CD4-positive, alpha-beta T cell (primary cell): ENCODE measurements around the gene PDE6C. TPM values are rescaled to one million over a fixed set of nuclear protein-coding genes. Genes with fewer than 3 reads are reported as not detected.

Experiments
- ATAC-seq: fragments of 200-7000 bp; cut with Tn5 transposase; one replicate; pipeline ENCODE4 v1.10.0; 2022; ENCODE audit warnings: mild to moderate bottlenecking; ENCODE audit not compliant: poor library complexity
- CTCF ChIA-PET: fragments of 350-600 bp; sonication (Branson Sonifier 250); formaldehyde crosslinking; loops from one replicate; lab custom pipeline; 2021; ENCODE audit warnings: antibody characterized with exemption, inconsistent platforms; lab: Charles Lee
- POLR2A ChIA-PET: fragments of 350-600 bp; sonication (Branson Sonifier 250); formaldehyde crosslinking; loops from one replicate; lab custom pipeline; 2021; ENCODE audit warnings: antibody characterized with exemption, inconsistent platforms; lab: Charles Lee
- DNase-seq, 14 experiments: peaks; one replicate each; pipeline ENCODE4 v3.0.0-alpha.2; 2013 to 2020; ENCODE audit warnings: mixed read lengths in 2 of 14
- H3K27ac ChIP-seq, 2 donors: one replicate each; pipeline versions ENCODE4 v1.5.1 to v1.7.0; 2013; ENCODE audit warnings: low read length in 2 of 2, low read depth in 1 of 2, mild to moderate bottlenecking in 1 of 2
- H3K27me3 ChIP-seq, 2 experiments: 1 replicate in 1 of 2; 2 replicates in 1 of 2; pipeline versions ENCODE4 v1.6.1 to v1.7.0; 2013; ENCODE audit warnings: low read length in 2 of 2, control low read depth in 1 of 2, mild to moderate bottlenecking in 1 of 2, moderate library complexity in 1 of 2; ENCODE audit not compliant: insufficient read depth in 2 of 2, control insufficient read depth in 1 of 2
- H3K36me3 ChIP-seq: one replicate; pipeline ENCODE4 v1.6.1; 2013; ENCODE audit warnings: low read length, control low read depth; ENCODE audit not compliant: insufficient read depth
- H3K4me1 ChIP-seq: one replicate; pipeline ENCODE4 v1.6.1; 2013; ENCODE audit warnings: low read length, control low read depth; ENCODE audit not compliant: insufficient read depth
- H3K4me3 ChIP-seq: one replicate; pipeline ENCODE4 v1.5.1; 2013; ENCODE audit warnings: mild to moderate bottlenecking, low read length, moderate library complexity
- H3K9me3 ChIP-seq, 2 experiments: 1 replicate in 1 of 2; 2 replicates in 1 of 2; pipeline versions ENCODE4 v1.6.1 to v1.7.0; 2013; ENCODE audit warnings: low read length in 2 of 2, mild to moderate bottlenecking in 2 of 2, control low read depth in 1 of 2, moderate library complexity in 1 of 2; ENCODE audit not compliant: control insufficient read depth in 1 of 2, insufficient read depth in 1 of 2
- H3K27ac Mint-ChIP-seq: one replicate; pipeline ENCODE4 v1.8.0; 2020; ENCODE audit warnings: mixed read lengths
- H3K27me3 Mint-ChIP-seq: one replicate; pipeline ENCODE4 v1.8.0; 2021; ENCODE audit warnings: mixed read lengths
- H3K36me3 Mint-ChIP-seq: one replicate; pipeline ENCODE4 v1.8.0; 2021; ENCODE audit warnings: low read depth, mixed read lengths
- H3K4me1 Mint-ChIP-seq: one replicate; pipeline ENCODE4 v1.8.0; 2021; ENCODE audit warnings: low read depth, mixed read lengths
- H3K4me3 Mint-ChIP-seq: one replicate; pipeline ENCODE4 v1.8.0; 2020; ENCODE audit warnings: mild to moderate bottlenecking, mixed read lengths
- H3K9me3 Mint-ChIP-seq: one replicate; pipeline ENCODE4 v1.8.0; 2020; ENCODE audit warnings: mixed read lengths
- intact Hi-C, 2 experiments: fragments of 100-400 bp; cut with DNase I in 1 of 2; cut with micrococcal nuclease in 1 of 2; formaldehyde crosslinking; loops; one replicate each; pipeline versions ENCODE4 v1.15.1 to v1.9.0; 2023 to 2025; cut with DNase I, micrococcal nuclease
- total RNA-seq, 174 experiments: library from RNA in 2 of 174; stranded (reverse) in 2 of 174; gene quantifications; one replicate each; pipeline ENCODE4 v1.2.3 and lab custom pipeline; 2021 to 2026
- TF ChIP-seq, protein P1 (sequence below): fragments of 200-600 bp; IDR thresholded peaks from one replicate; pipeline ENCODE4 v1.8.0; 2022; ENCODE audit warnings: antibody characterized with exemption, mild to moderate bottlenecking

Gene PDE6C
- total RNA-seq, 2 experiments from 2014 or later: not detected

DNA sequence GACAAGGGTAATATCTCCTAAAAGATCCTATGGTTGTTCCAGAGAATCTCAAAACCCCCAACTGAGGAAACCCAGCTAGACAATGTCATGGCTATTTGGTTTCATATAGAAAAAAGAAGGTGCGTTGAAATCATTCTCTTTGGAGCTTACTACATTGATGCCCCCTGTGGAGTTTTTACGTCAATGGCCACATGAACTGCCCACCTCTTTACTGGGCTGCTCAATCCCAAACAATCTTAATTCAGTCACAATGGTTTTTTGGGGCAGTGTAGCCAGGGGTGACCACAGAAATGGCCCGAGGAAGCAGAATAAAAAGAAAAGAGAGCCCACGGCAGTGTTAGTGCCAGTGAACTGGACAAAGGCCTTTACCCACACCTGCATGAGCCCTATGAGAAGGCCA, 19.1 kb upstream of the PDE6C start:
- ChIA-PET POLR2A (no interaction called here), CTCF (no interaction called here)
- ATAC-seq (no peak), DNase-seq (no peak)
- H3K9me3 Mint-ChIP-seq: no peaks in the 10 kb centered on the region
- no peak overlapping the region for H3K27ac Mint-ChIP-seq
- H3K4me3 Mint-ChIP-seq: no peak overlapping the region
- no peaks in the 10 kb centered on the region for H3K36me3 Mint-ChIP-seq
- TF ChIP-seq, protein P1, sequence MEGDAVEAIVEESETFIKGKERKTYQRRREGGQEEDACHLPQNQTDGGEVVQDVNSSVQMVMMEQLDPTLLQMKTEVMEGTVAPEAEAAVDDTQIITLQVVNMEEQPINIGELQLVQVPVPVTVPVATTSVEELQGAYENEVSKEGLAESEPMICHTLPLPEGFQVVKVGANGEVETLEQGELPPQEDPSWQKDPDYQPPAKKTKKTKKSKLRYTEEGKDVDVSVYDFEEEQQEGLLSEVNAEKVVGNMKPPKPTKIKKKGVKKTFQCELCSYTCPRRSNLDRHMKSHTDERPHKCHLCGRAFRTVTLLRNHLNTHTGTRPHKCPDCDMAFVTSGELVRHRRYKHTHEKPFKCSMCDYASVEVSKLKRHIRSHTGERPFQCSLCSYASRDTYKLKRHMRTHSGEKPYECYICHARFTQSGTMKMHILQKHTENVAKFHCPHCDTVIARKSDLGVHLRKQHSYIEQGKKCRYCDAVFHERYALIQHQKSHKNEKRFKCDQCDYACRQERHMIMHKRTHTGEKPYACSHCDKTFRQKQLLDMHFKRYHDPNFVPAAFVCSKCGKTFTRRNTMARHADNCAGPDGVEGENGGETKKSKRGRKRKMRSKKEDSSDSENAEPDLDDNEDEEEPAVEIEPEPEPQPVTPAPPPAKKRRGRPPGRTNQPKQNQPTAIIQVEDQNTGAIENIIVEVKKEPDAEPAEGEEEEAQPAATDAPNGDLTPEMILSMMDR: no peak
- Histone ChIP-seq H3K4me1 (no peaks in the 10 kb centered on the region), H3K27ac (no peak overlapping the region), H3K27me3 (peaks cover 0 to 4% of the 10 kb centered on the region in 2 experiments), H3K4me3 (no peak overlapping the region), H3K9me3 (no peaks in the 10 kb centered on the region), H3K36me3 (no peaks in the 10 kb centered on the region)
- intact Hi-C loops: no loop called here
- H3K27me3 Mint-ChIP-seq: peaks cover 7% of the 10 kb centered on the region
- no peaks in the 10 kb centered on the region for H3K4me1 Mint-ChIP-seq

DNA sequence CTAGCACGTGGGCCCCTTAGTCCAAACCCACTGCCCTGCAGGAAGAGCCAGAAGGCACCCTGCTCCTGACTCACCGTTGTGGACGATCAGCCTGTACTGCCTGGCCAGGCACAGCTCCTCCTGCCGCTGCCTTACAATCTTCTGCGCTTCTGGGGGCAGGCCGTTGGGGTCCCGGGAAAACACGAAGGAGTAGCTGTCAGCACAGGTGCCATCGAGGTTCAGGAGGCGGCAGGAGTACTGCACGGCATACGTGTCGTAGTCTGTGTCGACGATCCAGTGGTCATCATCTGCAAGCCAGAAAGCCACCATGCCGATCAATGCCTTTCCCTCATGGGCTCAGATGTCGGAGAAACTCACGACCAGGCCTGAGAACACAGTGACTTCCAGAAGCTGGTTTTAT, 18.6 kb upstream of the PDE6C start:
- TF ChIP-seq, protein P1: no peak
- Histone ChIP-seq H3K27ac (no peak overlapping the region), H3K4me1 (no peaks in the 10 kb centered on the region), H3K27me3 (peaks cover 0 to 4% of the 10 kb centered on the region in 2 experiments), H3K36me3 (no peaks in the 10 kb centered on the region), H3K4me3 (no peak overlapping the region), H3K9me3 (no peaks in the 10 kb centered on the region)
- H3K27ac Mint-ChIP-seq: no peak overlapping the region
- intact Hi-C loops: no loop called here
- no peaks in the 10 kb centered on the region for H3K4me1 Mint-ChIP-seq
- ChIA-PET CTCF (no interaction called here), POLR2A (no interaction called here)
- no peaks in the 10 kb centered on the region for H3K36me3 Mint-ChIP-seq
- no peak overlapping the region for H3K4me3 Mint-ChIP-seq
- DNase-seq: no peak
- no peak for ATAC-seq
- peaks cover 11% of the 10 kb centered on the region for H3K27me3 Mint-ChIP-seq
- H3K9me3 Mint-ChIP-seq: no peaks in the 10 kb centered on the region

GRCh38 chr10:93594518-93594917, 17.8 kb upstream of the PDE6C start:
- H3K36me3 Mint-ChIP-seq: no peaks in the 10 kb centered on the region
- TF ChIP-seq, protein P1: no peak
- H3K36me3 ChIP-seq: no peaks in the 10 kb centered on the region

More at GRCh38 chr10:93594518-93594917, 17.8 kb upstream of the PDE6C start:
- H3K27me3 Mint-ChIP-seq: peaks cover 15% of the 10 kb centered on the region
- ChIA-PET CTCF (no interaction called here), POLR2A (no interaction called here)
- intact Hi-C loops: no loop called here
- no peaks in the 10 kb centered on the region for H3K4me1 Mint-ChIP-seq
- H3K4me3 Mint-ChIP-seq: no peak overlapping the region
- H3K27ac Mint-ChIP-seq: no peak overlapping the region
- Histone ChIP-seq H3K27me3 (peaks cover 0 to 8% of the 10 kb centered on the region in 2 experiments), H3K4me3 (no peak overlapping the region), H3K27ac (no peak overlapping the region), H3K9me3 (no peaks in the 10 kb centered on the region), H3K4me1 (no peaks in the 10 kb centered on the region)
- no peaks in the 10 kb centered on the region for H3K9me3 Mint-ChIP-seq
- ATAC-seq: no peak
- DNase-seq: no peak
